Lung (tissue), 12 donors: ENCODE data around the gene ERBB4. TPM values are rescaled to one million over a fixed set of nuclear protein-coding genes. Genes with fewer than 3 reads are reported as not detected.

ENCODE experiments used
- ATAC-seq: fragments of 200-7000 bp; cut with Tn5 transposase; one replicate; pipeline ENCODE4 v1.9.1; 2020; ENCODE audit warnings: moderate number of reproducible peaks; ENCODE audit not compliant: insufficient read depth, low FRiP score
- DNase-seq, 3 donors: peaks; one replicate each; pipeline ENCODE4 v3.0.0-alpha.2; 2013 to 2017
- H3K27ac ChIP-seq, 2 donors: one replicate each; pipeline ENCODE4 v1.5.1; 2013; ENCODE audit warnings: mild to moderate bottlenecking in 2 of 2, moderate library complexity in 2 of 2, control low read depth in 1 of 2, inconsistent platforms in 1 of 2, low read depth in 1 of 2, low read length in 1 of 2
- H3K27me3 ChIP-seq, 3 donors: one replicate each; pipeline ENCODE4 v1.5.1; 2013; ENCODE audit warnings: low read length in 2 of 3; ENCODE audit not compliant: control insufficient read depth in 3 of 3, insufficient read depth in 3 of 3
- H3K36me3 ChIP-seq, 4 donors: one replicate each; pipeline ENCODE4 v1.5.1; 2013; ENCODE audit warnings: low read length in 4 of 4, mild to moderate bottlenecking in 1 of 4, moderate library complexity in 1 of 4; ENCODE audit not compliant: control insufficient read depth in 4 of 4, insufficient read depth in 4 of 4
- H3K4me1 ChIP-seq, 5 donors: one replicate each; pipeline ENCODE4 v1.5.1; 2013; ENCODE audit warnings: low read length in 5 of 5, mild to moderate bottlenecking in 2 of 5, moderate library complexity in 1 of 5; ENCODE audit not compliant: control insufficient read depth in 5 of 5, insufficient read depth in 5 of 5
- H3K4me3 ChIP-seq: one replicate; pipeline ENCODE4 v1.5.1; 2013; ENCODE audit warnings: mild to moderate bottlenecking, control low read depth, moderate library complexity
- H3K9ac ChIP-seq, 2 donors: one replicate each; pipeline ENCODE4 v1.5.1; 2013; ENCODE audit warnings: low read length in 2 of 2, control low read depth in 1 of 2; ENCODE audit not compliant: insufficient read depth in 1 of 2
- H3K9me3 ChIP-seq, 4 donors: one replicate each; pipeline ENCODE4 v1.5.1; 2013; ENCODE audit warnings: low read length in 3 of 4, mild to moderate bottlenecking in 1 of 4, moderate library complexity in 1 of 4; ENCODE audit not compliant: control insufficient read depth in 4 of 4, insufficient read depth in 3 of 4
- WGBS, 2 donors: extraction: QIAGEN DNeasy Blood & Tissue Kit; methylation state at CpG; one replicate each; pipeline ENCODE4 v1.1.7; 2013; 5-methylcytosine and 5-hydroxymethylcytosine counted together
- polyA plus RNA-seq, 2 donors: library from polyadenylated mRNA; stranded (reverse); fragments of 200-250 nt; gene quantifications; one replicate each; pipeline ENCODE4 v1.2.1, GENCODE V29; 2013
- total RNA-seq, 2 donors: library from RNA; depleted of rRNA in 1 of 2; stranded (reverse); fragments of >200 nt in 1 of 2; gene quantifications; one replicate each; pipeline ENCODE4 v1.2.1, GENCODE V29; 2014 to 2021
- TF ChIP-seq, protein P1 (sequence below): IDR thresholded peaks from 2 replicates; pipeline ENCODE4 v1.5.1; 2012; ENCODE audit warnings: mild to moderate bottlenecking; ENCODE audit errors: control extremely low read depth, extremely low read depth
- donor health status: control.
- donor health status: control.
- donor health status: Bipolar disorder and iron deficiency.
- donor health status: healthy.
- donor health status: DM: yes; HTN: yes; CAD: no.

The ERBB4 gene
- total and polyA plus RNA-seq, 4 donors, result 0.41 to 16.8 (median 5.3) TPM

DNA sequence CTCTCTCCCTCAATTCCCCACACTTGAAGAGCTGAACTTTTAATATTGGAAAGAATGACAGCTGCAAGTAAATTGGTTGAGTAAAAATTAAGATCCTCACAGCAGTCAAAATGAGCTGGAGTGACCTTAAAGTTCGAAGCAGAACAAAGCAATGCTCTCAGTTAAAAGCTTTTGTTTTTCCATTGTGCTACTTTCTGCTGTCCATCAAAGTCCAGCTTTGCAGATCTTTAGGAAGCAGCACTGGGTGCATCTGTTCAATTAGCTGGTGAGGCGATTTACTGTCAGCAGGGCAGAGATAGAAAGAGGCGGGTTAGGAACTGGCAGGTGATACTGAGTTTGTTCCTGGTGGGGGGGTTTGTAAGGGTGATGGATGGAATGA, 1147.4 kb downstream of the ERBB4 start:
- Histone ChIP-seq H3K27ac (no peak overlapping the region), H3K9ac (no peak overlapping the region), H3K9me3 (peaks cover 0 to 2% (median 0%) of the 10 kb centered on the region in 4 donors), H3K36me3 (no peaks in the 10 kb centered on the region), H3K27me3 (no peaks in the 10 kb centered on the region), H3K4me3 (no peak overlapping the region), H3K4me1 (no peaks in the 10 kb centered on the region)
- WGBS, 2 donors, result 70 to 81% methylated on average over 3 of the region's 3 CpGs
- TF ChIP-seq, protein P1, sequence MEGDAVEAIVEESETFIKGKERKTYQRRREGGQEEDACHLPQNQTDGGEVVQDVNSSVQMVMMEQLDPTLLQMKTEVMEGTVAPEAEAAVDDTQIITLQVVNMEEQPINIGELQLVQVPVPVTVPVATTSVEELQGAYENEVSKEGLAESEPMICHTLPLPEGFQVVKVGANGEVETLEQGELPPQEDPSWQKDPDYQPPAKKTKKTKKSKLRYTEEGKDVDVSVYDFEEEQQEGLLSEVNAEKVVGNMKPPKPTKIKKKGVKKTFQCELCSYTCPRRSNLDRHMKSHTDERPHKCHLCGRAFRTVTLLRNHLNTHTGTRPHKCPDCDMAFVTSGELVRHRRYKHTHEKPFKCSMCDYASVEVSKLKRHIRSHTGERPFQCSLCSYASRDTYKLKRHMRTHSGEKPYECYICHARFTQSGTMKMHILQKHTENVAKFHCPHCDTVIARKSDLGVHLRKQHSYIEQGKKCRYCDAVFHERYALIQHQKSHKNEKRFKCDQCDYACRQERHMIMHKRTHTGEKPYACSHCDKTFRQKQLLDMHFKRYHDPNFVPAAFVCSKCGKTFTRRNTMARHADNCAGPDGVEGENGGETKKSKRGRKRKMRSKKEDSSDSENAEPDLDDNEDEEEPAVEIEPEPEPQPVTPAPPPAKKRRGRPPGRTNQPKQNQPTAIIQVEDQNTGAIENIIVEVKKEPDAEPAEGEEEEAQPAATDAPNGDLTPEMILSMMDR, result no peak
- ATAC-seq (no peak), DNase-seq (no peak)

DNA sequence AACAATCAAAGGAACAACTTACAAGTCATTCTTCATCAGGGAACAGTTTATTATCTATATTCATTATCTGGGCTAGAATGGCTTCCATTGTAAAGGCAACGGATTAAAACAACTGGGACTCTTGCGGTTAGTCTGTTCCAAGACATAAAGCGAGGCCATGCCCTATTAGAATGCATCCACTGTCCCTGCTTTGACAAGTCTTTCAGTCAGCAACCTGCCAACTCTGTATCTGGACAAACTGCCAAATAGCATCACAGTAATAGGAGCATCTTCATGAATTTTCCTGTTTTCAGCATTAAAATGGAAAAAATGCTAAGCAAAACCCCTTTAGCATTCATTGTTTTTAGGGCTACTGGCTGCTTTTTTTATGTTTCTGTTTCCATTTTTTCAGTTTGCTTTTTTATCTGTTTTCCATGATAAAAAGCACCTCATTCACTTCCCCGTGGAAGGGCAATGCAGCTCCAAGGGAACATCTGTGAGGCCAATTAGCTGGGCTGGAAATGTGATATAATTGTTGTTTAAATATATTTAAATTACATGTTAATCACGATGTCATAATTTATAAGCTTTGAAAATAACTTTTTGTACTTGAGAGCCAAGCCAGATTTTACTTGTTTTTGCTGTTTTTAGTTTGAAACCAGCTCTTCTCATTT, 1147.9 kb downstream of the ERBB4 start:
- Histone ChIP-seq H3K27ac (no peak overlapping the region), H3K4me1 (no peaks in the 10 kb centered on the region), H3K4me3 (no peak overlapping the region), H3K9ac (no peak overlapping the region), H3K27me3 (no peaks in the 10 kb centered on the region), H3K36me3 (no peaks in the 10 kb centered on the region), H3K9me3 (peaks cover 0 to 2% (median 0%) of the 10 kb centered on the region in 4 donors)
- DNase-seq (peak in 1 of 3 donors; percentile 4), ATAC-seq (no peak)
- WGBS, 2 donors, result 72 to 74% methylated on average over 5 of the region's 5 CpGs
- TF ChIP-seq, protein P1, result no peak

DNA sequence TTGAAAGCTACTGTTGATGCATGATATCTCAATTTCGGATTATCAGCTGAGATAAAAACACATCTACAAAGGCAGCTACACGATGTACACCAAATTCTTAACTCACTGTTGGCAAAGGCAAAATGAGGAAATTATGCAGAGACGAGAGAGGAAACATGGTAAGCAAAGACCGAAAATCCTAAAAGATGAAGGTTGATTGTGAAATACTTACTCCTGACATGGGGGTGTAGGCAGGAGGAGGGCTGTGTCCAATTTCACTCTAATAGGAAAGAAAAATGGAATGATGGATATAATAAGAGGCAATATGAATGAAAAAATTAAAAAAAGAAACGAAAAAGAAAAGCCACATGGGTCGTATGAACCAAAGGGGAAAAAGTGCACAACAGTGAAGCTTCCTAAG, 1150.9 kb downstream of the ERBB4 start:
- WGBS, 2 donors, result 77% methylated on average over 6 of the region's 6 CpGs
- Histone ChIP-seq H3K36me3 (no peaks in the 10 kb centered on the region), H3K4me3 (no peak overlapping the region), H3K9me3 (peaks cover 0 to 2% (median 0%) of the 10 kb centered on the region in 4 donors), H3K27me3 (no peaks in the 10 kb centered on the region), H3K9ac (no peak overlapping the region), H3K4me1 (no peaks in the 10 kb centered on the region), H3K27ac (no peak overlapping the region)
- TF ChIP-seq, protein P1, result no peak
- DNase-seq (no peak), ATAC-seq (no peak)

DNA sequence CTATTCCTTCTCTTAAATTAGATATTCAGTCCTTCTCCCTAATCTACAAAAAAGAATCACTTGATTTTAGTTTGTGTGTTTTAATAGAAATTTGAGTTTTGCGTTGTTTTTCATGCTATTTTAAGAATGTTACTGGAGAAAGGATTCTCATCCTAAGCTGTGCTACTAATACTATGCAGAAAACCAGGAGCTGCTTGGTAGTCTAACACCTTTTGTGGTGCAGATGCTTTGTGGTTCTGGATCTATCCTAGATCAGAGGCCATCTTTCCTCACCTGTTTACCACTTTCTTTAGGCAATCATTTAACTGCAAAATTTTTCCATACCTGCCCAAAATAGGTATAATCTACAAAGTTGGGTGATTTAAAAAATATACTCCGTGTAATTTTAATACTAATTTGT, 1158.6 kb downstream of the ERBB4 start:
- no peak overlapping the region for H3K9ac ChIP-seq
- WGBS, 2 donors, result 88 to 90% methylated on average over 2 of the region's 2 CpGs
- no peaks in the 10 kb centered on the region for H3K4me1 ChIP-seq
- no peaks in the 10 kb centered on the region for H3K36me3 ChIP-seq
- TF ChIP-seq, protein P1, result no peak
- no peaks in the 10 kb centered on the region for H3K27me3 ChIP-seq
- no peaks in the 10 kb centered on the region for H3K9me3 ChIP-seq
- no peak overlapping the region for H3K4me3 ChIP-seq
- no peak for ATAC-seq
- no peak for DNase-seq
- H3K27ac ChIP-seq, result no peak overlapping the region
